EH (cell line): ENCODE results near the gene UQCRC1.

Experiments
- DNase-seq: peaks from one replicate; pipeline ENCODE4 v3.0.0-alpha.2; 2015; ENCODE audit warnings: low read depth

The UQCRC1 gene

DNA sequence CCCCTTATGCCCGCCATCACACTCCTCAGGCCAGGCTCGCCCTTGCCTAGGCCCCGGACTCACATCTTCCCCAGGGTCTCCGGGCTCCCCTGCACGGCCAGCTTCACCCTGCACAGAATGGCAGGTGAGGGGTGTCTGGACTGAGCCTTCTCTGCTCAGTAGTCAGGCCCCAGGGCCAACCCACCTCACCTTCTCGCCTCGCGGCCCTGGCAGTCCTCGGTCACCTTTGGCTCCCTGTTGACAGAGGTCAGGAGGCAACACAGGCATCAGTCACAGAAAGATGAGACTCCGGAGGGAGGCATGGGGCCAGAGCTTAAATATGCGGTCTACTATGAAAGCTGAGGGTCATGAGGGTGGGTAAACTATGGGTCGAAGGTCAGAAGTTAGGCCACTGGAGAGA lies 37.5 kb downstream of the UQCRC1 start:
- no peak for DNase-seq

GRCh38 chr3:48569808-48570450 lies 39.5 kb downstream of the UQCRC1 start:
- DNase-seq, result no peak

GRCh38 chr3:48569400-48569799 lies 40.0 kb downstream of the UQCRC1 start:
- DNase-seq, result no peak

DNA sequence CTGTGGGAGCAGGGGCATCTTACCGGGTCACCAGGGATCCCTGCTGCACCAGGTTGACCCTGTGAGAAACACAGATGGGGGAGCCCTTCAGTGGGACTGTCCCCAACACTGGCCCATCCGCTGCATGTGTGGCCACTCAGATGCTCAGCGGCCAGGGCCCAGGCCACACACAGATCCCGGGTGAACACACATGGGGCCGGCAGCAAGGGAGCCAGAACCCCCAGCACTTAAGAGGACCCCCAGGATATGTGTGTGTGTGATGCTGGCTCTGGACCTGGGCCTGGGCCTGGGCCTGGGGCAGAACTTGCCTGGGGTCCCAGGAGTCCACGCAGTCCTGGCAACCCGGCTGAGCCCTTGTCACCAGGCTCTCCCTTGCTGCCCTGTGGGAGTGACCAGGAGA lies 41.0 kb downstream of the UQCRC1 start:
- DNase-seq, result no peak

- no peak for DNase-seq
These were observed 41.9 kb downstream of the UQCRC1 start for GRCh38 chr3:48567500-48567899.

- no peak for DNase-seq
These were observed 42.4 kb downstream of the UQCRC1 start for GRCh38 chr3:48567090-48567489.

DNA sequence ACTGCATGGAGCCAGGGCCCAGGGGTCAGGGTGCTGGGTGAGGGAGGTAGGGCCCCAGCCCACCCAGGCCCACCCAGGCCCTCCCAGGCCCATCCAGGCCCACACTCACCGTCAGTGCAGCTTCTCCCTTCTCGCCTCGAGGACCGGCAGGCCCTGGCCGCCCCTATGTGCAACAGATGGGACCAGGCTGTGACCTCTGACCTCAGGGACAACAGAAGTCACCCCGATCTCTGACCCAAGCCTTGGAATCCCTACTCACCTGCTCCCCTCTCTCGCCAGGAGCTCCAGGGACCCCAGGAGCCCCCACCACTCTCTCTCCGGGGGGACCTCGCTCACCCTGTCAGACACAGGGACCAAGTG lies 43.1 kb downstream of the UQCRC1 start:
- DNase-seq, result no peak

DNA sequence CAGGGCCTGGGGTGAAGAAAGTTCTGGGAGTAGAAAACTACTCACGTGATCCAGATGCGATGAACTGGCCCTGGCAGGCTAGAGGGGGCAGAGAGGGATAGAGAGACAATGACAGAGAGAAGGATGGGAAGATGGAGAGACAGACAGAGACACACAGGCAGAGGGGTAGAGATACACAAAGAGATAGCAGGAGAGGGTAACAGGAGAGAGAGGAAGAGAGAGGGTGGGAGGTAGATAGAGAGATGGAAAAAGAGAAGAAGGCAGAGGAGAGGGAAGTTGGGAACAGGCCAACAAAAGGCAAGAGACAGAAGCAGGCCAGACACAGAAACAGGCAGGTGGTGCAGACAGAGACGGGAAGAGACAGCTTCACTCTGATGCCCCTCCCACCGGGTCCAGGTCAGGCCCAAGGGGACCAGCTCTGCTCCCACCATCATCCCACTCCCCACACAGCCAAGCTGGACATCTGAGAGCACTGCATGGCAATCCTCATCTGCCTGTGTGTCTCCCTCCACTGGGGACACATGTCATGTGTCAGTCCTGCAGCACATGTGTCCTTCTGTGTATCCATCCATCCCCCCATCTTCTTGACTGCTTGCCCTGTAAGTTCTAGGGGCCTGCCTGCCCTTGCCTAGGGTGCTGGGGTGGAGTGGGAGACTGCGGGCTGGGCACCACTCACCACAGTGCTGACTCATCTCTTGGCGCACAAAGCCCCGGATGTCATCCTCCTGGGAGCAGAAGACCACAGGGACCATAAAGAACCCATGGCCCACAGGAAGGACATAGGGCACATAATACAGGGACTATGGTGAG lies 43.6 kb downstream of the UQCRC1 start:
- peak; percentile 88 for DNase-seq

DNA sequence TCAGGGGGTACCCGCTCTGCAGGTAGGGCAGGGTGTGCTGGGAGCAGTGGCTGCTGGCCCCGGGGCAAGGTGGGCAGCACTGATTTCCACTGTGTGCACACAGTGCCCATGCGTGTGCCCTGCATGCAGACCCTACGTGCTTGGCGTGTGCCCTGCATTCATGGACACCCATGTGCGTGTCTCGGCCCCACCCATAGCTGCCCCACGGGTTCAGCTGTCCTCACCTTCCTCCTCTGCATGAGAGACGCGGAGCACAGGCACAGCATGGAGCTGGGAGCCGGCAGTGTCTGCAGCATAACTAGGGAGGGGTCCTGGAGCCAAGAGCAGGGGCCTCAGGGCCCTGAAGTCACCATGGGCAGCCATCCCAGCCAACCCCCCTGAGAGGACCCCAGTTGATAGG lies 44.3 kb downstream of the UQCRC1 start:
- no peak for DNase-seq

DNA sequence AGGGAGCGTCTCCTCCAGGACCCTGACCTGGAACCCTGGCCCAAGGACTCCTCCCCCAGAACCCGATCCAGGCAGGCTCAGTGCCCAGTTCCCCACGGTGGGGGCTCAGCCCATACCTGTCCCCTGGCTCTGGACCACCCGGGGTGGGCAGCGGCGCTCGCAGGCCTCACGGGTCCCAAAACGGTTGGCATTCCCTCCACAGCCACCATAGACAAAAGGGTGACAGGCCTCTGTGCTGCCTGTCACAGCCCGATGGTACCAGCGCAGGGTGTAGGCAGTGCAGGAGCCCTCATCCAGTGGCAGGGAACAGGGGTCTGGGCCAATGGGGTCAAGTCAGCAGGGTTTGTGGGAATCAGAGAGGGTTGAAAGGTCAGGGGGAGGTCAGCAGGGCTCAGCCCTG lies 44.8 kb downstream of the UQCRC1 start:
- no peak for DNase-seq

DNA sequence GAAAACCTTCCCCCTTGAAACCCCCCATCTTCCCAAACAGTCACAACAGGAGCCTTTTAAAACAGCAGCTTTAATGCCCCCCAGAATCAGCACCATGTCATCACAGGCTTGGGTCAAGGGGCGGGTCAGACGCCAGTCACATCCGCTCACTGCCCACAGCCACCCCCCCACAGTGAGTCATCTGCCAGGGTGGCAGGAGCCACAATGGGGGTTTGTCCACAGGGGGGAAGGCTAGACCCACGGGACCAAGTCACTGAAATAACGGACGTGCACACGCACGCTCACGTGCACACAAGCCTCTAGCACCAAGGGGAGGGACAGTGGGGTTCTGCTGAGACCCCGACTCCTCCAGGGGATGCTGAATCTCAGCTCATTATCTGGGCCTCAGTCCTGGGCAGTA lies 45.4 kb downstream of the UQCRC1 start:
- peak; percentile 92 for DNase-seq

GRCh38 chr3:48563382-48563918 lies 46.0 kb downstream of the UQCRC1 start, which contains the start of gene UCN2:
TSS of gene UCN2 (minus strand) at chr3:48563781. CDS start at chr3:48563124, 657 bp downstream.
- DNase-seq, result peak; percentile 54

DNA sequence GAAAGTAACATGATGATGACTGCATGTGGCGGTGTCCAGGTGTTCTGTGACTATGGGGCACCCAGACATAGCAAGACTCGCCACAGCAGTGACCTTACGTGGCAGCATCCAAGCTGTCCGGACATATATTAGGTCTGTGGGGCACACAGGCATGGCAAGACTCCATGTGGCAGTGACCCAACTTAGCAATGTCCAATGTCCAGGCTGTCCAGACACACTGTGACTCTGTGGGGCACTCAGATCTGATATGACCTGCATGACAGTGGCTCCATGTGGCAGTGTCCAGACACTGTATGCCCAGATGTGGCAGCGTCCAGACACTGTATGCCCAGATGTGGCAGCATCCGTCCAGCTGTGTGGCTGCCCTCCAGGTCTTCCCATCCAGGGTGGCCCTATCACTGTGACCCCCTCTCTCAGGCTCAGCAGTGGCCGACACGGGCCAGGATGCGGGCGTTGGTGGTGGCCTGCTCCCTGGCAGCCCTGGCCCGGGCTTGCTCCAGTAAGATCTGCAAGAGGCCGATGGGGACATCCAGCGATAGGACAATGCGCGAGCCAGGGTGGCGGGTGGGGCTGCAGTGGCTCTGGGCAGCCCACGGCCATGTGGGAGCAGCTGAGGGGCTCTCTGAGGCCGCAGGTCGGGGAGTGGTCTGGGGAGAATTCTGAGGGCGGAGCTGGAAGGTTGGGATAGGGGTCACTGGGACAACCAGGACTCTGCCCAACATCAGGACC lies 46.9 kb downstream of the UQCRC1 start:
- DNase-seq, result no peak

DNA sequence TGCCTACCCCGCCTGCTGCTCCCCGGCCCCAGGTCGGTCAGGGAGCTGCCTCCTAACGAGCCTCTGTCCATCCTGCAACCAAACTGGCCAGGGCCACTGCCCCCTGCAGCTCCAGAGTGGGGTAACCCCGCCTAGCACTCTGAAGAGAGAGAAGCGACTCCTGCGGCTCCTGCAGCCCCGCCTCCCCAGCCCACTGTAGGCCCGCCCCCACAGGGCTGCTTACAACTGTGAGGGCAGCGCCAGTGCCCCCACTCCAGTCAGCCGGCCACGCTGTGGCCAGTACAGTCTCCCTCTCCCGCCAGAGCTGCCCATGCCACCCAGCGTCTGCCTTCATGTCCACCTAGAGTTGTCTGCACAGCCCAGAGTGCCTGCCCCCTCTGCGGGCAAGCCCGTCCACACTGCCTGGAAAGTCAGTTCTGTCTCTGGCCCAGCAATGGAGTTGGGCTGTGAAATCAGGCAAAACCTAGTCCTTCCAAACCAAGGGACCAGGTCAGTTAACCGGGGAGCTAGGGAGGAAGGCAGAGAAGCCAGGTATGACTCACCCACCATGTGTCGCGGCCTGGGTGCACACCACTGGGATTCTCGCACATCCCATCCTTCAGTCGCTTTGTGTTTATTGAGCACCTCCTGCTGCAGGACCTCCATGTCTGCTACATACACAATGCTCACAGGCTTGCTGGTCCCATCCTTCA lies 48.3 kb downstream of the UQCRC1 start:
- DNase-seq, result peak; percentile 83

DNA sequence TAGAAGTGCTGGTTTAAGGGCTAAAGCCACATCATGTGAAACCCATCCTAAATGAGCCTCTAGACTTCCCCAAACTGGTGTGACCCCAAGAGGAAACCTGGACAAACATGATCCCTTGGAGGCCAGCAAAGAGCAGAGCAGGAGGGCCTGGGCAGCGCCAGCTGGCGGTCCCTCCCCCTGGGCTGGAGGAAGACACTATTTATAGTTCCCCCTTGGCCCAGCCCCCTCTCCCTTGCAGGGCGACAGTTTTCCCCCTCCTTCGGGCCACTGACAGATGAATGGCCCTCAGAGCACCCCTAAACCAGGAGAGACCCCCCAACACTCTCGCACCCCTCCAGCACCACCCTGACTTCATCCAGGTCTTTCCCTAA lies 48.8 kb downstream of the UQCRC1 start:
- DNase-seq, result peak; percentile 54

- DNase-seq, result no peak
These were observed 50.8 kb downstream of the UQCRC1 start for GRCh38 chr3:48558493-48559134.

GRCh38 chr3:48556796-48557626 lies 52.4 kb downstream of the UQCRC1 start, which contains the start of gene PFKFB4:
TSS of gene PFKFB4 (minus strand) at chr3:48556803. CDS start at chr3:48556777, 26 bp downstream.
- peak; percentile 100 for DNase-seq

DNA sequence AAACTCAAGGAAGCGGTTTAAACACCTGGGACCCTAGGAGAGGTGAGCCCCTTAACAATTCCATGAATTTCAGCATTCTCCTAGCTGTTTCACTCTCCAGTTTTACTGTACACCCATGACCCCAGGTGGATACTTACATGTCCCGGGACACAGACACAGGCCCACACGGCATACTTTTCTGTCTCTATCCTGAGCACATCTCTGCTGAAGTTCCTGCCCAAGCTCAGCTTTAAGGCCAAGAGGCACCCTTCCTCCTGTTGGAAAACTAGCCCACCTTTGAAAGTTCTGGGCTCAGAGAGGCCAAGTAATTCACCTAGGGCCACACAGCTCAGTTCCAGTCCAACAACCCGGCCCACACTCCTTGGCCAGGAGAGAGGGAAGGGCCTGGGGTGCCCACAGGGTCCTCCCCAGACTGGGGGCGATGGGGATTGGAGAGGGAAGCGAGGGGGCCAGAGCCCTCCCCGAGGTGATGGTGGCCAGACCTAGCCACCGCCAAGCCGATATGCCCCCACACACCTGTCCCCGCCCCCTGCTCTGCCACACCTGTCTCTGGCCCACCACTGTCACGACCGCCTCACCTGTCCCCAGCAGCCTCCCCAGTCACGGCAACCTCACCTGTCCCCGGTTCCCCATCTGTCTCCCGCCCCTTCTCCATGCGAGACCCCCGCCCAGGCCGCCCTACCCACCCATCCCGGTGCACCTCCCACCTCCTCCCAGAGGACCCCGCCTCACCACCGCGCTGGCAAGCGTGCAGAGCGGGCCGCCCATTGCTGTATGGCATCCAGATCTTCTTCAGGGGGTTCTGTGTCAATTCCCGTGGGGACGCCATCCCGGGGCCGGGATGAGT lies 53.3 kb downstream of the UQCRC1 start:
- no peak for DNase-seq

DNA sequence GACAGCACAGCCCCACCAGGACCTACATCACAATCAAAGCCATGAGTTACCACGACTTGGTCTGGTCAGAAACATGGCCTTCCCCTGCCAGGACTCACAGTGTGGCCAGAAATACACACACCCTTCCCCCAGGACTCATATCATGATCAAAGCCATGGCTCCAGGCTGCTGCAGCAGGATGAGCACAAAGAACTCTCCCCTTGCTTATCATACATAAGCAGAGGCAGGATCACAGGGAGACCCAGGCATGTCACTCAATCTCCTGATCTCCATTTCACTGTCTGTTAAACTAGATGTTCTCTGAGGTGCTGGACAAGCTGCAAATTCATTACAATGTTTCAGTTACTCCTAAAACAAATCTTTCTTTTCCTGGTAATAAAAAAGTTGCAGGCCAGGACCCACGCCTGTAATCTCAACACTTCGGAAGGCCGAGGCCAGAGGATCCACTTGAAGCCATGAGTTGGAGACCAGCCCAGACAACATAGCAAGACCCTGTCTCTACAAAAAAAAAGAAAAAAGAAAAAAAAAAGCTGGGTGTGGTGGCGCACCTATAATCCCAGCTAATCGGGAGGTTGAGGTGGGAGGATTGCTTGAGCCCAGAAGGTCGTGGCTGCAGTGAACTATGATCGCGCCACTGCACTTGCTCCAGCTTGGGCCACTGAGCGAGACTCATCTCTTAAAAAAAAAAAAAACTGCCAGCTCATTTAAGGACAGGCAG lies 54.1 kb downstream of the UQCRC1 start:
- no peak for DNase-seq
